GM18868 (cell line): ENCODE results near the gene SLC8B1.
"Not testable (repeated sequence)": the region's sequence is repeated elsewhere in the genome, so short reads cannot be mapped to it uniquely, and the experiment has no call there.

ENCODE experiments used
- ATAC-seq: cut with Tn5 transposase; IDR thresholded peaks from one replicate; pipeline ENCODE4 v1.9.1; 2021; ENCODE audit warnings: mild to moderate bottlenecking, moderate library complexity; ENCODE audit not compliant: unreplicated experiment

Gene SLC8B1

DNA sequence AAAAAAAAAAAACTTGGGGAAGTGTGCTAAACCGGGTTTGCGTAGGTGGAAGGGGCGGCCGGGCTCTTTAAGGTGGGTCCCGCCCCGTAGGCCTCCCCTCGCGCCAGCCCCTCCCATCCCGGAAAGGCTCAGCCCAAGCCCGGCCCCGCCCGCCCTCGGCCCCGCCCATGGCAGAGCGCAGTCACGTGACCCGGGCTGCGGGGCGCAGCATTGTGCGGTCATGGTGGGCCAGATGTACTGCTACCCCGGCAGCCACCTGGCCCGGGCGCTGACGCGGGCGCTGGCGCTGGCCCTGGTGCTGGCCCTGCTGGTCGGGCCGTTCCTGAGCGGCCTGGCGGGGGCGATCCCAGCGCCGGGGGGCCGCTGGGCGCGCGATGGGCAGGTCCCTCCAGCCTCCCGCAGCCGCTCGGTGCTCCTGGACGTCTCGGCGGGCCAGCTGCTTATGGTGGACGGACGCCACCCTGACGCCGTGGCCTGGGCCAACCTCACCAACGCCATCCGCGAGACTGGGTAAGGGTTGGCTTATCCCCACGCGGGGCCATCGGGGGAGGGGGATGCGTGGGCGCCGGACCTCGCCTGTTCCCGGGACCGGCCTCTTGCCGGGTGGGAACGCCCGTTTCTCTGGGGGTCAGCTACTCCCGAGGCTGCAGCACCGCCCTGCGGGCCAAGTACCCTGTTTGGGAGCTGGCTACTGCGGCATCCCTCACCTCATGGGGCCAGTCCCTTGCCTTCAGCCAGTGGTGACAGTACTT lies 23.6 kb upstream of the SLC8B1 start, which contains the start of gene PLBD2:
TSS of gene PLBD2 (plus strand) at position 207 of the 752 bp plus-strand sequence. CDS start at position 221, 14 bp downstream.
- ATAC-seq = peak; percentile 90

DNA sequence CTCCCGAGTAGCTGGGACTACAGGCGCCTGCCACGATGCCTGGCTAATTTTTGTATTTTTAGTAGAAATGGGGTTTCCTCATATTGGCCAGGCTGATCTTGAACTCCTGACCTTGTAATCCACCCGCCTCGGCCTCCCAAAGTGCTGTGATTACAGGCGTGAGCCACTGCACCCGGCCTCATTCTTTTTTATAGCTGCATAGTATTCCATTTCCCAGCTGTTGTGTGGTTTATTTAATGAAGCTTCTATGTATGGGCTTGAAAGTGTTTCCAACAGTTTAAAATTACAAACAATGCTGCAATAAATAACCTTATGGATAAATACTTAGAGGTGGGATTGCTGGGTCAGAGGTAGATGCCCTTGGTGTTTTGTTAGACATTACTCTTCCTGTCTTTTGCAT lies 19.3 kb upstream of the SLC8B1 start:
- ATAC-seq = not testable (repeated sequence)

DNA sequence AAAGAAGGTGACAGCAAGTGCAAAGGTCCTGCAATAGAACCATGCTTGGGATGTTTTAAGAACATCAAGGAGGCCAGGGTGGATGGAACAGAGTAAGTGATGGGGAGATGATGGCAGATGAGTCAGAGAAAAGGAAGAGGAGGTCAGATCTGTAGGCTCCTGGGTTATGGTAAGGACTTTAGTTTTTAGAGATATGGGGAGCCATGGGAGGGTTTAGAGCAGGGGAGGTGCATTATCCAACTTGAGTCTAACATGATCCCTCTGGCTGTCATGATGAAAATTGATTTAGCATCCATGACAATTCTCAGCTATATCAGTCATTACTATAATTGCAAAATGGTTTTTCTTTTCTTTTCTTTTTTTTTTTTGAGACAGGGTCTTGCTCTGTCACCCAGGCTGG lies 16.2 kb upstream of the SLC8B1 start:
- ATAC-seq = no peak

DNA sequence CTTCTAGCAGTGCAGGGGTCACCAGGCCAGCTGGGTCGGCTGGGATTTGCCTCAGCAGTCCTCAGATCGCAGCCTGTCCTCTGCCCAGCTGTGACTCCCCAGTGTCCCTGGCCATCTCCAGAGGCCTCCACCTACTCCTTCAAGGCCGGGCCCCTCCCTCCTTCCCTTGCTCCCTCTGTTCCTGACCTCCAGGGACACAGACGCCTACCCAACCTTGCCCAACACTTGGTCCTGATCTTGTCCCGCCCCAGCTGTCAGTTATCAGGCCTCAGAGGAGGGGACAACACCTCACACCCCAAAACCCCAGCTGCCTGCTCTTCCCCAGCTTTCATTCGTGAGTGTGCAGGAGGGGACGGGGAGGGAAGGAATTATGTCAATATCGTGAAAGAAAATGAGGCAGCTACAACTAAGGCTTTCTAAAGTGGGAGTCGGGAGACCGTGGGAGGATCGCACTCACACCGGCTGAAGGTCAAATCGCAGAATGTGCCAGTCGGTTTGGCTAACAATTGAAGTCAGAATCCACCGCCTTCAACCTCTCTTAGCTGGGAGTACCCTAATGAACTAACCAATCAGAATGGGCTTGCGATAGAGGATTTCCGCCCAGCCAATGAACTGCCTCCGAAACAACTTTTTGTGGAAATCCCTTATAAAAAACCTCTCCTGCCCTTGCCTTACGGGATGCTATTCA lies 14.1 kb upstream of the SLC8B1 start:
- ATAC-seq = no peak

DNA sequence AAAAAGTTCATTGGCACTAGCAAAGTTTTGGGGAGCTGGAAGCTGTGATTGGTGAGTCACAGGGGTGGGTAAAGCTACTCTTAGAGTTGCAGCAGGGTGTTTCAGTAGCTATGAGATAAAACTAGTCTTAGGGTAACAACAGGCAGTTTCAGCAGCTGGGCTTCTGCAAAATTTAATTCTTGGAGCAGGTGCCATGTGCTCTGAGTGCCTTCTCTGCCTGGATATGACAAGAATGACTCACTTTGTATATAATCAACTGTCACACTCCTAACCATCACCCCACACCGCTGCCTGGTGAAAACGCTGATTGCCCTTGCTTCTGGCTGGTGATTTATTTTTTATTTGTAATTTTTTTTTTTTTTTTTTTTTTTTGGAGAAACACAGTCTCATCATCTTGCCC lies 13.0 kb upstream of the SLC8B1 start:
- ATAC-seq = no peak

- no peak for ATAC-seq
Measured at GRCh38 chr12:113347107-113347506, 12.2 kb upstream of the SLC8B1 start.

DNA sequence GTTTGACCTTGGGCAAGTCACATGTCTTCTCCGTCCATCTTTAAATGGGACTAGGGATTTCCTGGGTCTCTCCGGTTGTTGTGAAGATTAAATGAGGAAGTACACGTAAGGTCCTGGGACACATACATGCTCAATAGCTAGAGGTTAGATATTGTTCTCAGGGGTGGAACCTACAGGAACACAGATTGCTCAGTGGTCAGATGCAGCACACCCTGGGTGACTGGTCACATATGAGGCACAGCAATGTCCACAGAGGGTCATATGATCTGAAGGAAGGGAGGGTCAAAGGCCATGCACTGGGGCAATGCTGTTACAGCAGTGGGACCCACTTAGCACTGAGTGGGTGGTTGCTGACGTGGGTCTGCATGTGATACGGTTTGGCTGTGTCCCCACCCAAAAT lies 11.4 kb upstream of the SLC8B1 start:
- ATAC-seq = no peak

DNA sequence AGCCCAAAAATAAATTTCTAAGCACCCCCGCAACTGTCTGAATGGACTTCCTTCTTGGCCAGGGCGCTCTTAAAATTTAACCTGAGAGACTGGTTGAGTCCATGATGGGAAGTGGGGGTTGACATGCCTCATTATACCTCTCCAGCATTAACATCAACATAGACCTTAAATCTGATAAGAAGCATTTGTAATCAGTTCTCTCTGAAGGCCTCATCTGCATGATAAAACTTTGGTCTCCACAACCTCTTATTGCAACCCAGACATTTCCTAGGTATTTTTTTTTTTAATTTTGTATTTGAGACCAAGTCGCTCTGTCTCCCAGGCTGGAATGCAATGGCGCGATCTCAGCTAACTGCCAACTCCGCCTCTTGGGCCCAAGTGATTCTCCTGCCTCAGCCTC lies 10.4 kb upstream of the SLC8B1 start:
- no peak for ATAC-seq

- ATAC-seq = no peak
Measured at GRCh38 chr12:113341535-113341934, 6.6 kb upstream of the SLC8B1 start.

GRCh38 chr12:113340061-113340460 lies 5.2 kb upstream of the SLC8B1 start:
- no peak for ATAC-seq

DNA sequence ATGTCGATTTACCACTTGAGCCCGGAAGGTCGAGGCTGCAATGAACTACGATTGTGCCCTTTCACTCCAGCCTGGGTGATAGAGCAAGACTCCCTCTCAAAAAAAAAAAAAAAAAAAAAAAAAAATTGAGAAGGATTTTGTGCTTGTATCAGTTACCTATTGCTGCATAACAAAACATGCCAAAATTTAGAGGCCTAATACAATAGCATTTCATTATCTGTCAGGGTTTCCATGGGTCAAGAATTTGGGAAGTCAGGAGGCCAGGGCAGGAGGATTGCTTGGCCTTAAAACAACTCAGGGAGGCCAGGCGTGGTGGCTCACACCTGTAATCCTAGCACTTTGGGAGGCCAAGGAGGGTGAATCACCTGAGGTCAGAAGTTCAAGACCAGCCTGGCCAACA lies 4.6 kb upstream of the SLC8B1 start:
- ATAC-seq = no peak

GRCh38 chr12:113333877-113334785 lies 778 bp downstream of the SLC8B1 start:
- peak; percentile 12 for ATAC-seq

DNA sequence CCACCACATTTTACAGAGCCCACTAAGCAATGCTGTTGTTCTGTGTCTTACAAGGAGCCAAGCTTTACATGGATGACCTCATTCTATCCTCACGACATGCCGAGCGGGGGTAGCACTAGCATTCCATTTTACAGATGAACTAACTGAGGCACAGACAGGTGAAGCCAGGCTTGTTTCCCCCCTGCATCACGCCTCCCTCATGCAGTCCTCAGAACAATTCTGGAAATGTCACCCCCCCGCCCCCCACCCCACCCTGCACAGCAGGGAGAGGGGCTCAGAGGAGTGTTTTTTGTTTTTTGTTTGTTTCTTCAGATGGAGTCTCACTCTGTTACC lies 1.5 kb downstream of the SLC8B1 start:
- no peak for ATAC-seq

- ATAC-seq = no peak
Measured at GRCh38 chr12:113332688-113333417, 2.1 kb downstream of the SLC8B1 start.

GRCh38 chr12:113330505-113330904 lies 4.4 kb downstream of the SLC8B1 start:
- no peak for ATAC-seq

- no peak for ATAC-seq
Measured at GRCh38 chr12:113329791-113330417, 5.0 kb downstream of the SLC8B1 start.

GRCh38 chr12:113329022-113329790 lies 5.7 kb downstream of the SLC8B1 start:
- no peak for ATAC-seq

- ATAC-seq = no peak
Measured at GRCh38 chr12:113328368-113328889, 6.5 kb downstream of the SLC8B1 start.

DNA sequence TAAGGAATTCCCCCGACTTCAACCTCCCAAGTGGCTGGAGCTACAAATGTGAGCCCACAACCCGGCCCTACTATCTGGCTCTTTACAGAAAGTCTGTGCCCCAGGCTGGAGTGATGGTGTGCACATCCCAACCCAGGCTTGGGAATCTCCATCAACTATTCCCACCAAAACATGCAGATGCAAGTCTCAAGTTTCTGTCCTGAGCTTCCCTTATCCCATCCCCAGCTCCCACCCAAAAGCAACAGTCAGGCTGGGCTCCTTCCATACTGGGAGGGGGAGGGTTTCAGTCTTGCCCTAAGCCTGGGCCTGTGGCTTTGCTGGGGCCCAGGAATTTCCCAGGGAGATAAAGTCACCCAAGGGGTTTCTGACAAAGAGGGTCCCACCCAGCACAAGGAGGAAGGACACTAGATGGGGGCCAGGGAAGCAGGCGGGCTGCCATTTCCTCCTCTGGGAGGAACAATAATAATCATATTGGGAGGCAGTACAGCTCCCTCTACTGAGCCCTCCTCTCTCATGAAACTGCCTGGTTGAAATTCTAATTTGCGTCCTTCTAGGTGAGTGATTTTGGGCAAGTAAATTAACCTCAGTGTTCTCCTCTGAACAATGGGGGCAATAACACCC lies 8.0 kb downstream of the SLC8B1 start:
- ATAC-seq = no peak
